Measurements from ENCODE around the gene ASB5.
"Not testable (repeated sequence)": the region's sequence is repeated elsewhere in the genome, so short reads cannot be mapped to it uniquely, and the experiment has no call there.

ASB5 gene
- total RNA-seq, result 0 to 0.22 (median 0) reads per million in 18 experiments

- no peak for DNase-seq
Measured at GRCh38 chr4:176268963-176269362, at the start of gene ASB5. Gene ASB5 (minus strand): TSS chr4:176269222. CDS start chr4:176269108, 114 bp downstream.

GRCh38 chr4:176313596-176314336, 44.7 kb upstream of the ASB5 start:
- DNase-seq, result no peak

- no peak for DNase-seq
Measured at GRCh38 chr4:176309772-176310171, 40.8 kb upstream of the ASB5 start.

GRCh38 chr4:176309046-176309445, 40.0 kb upstream of the ASB5 start:
- DNase-seq, result no peak

GRCh38 chr4:176308441-176308840, 39.4 kb upstream of the ASB5 start:
- DNase-seq, result no peak

GRCh38 chr4:176307666-176307930, 38.6 kb upstream of the ASB5 start:
- DNase-seq, result no peak

GRCh38 chr4:176306837-176307665, 38.0 kb upstream of the ASB5 start:
- no peak for DNase-seq

- DNase-seq, result no peak
Measured at GRCh38 chr4:176303938-176304337, 34.9 kb upstream of the ASB5 start.

GRCh38 chr4:176302283-176303275, 33.6 kb upstream of the ASB5 start:
- no peak for DNase-seq

GRCh38 chr4:176300565-176300964, 31.5 kb upstream of the ASB5 start:
- no peak for DNase-seq

- no peak for DNase-seq
Measured at GRCh38 chr4:176300036-176300435, 31.0 kb upstream of the ASB5 start.

- DNase-seq, result no peak
Measured at GRCh38 chr4:176298664-176299063, 29.6 kb upstream of the ASB5 start.

- DNase-seq, result not testable (repeated sequence)
Measured at GRCh38 chr4:176295907-176296306, 26.9 kb upstream of the ASB5 start.

- no peak for DNase-seq
Measured at GRCh38 chr4:176293660-176294059, 24.6 kb upstream of the ASB5 start.

- no peak for DNase-seq
Measured at GRCh38 chr4:176292920-176293319, 23.9 kb upstream of the ASB5 start.

GRCh38 chr4:176291748-176292147, 22.7 kb upstream of the ASB5 start:
- DNase-seq, result no peak

GRCh38 chr4:176290520-176290919, 21.5 kb upstream of the ASB5 start:
- DNase-seq, result no peak

- DNase-seq, result no peak
Measured at GRCh38 chr4:176289561-176289960, 20.5 kb upstream of the ASB5 start.

- DNase-seq, result no peak
Measured at GRCh38 chr4:176288020-176288419, 19.0 kb upstream of the ASB5 start.

- DNase-seq, result no peak
Measured at GRCh38 chr4:176287546-176287945, 18.5 kb upstream of the ASB5 start.

GRCh38 chr4:176286728-176287127, 17.7 kb upstream of the ASB5 start:
- DNase-seq, result no peak

GRCh38 chr4:176279560-176279959, 10.5 kb upstream of the ASB5 start:
- DNase-seq, result not testable (repeated sequence)

Measured in inflammatory macrophage (primary cell).